CD4-positive, alpha-beta memory T cell (primary cell): ENCODE data around the gene UBR1. TPM values are rescaled to one million over a fixed set of nuclear protein-coding genes. Genes with fewer than 3 reads are reported as not detected.
A peak's percentile ranks its signal among the peaks of the same experiment; 100 is the strongest.
"Not testable (repeated sequence)": the region's sequence is repeated elsewhere in the genome, so short reads cannot be mapped to it uniquely, and the experiment has no call there.

Experiments
- CTCF ChIA-PET: fragments of 350-600 bp; sonication (Branson Sonifier 250); formaldehyde crosslinking; loops from one replicate; lab custom pipeline; 2021; ENCODE audit warnings: inconsistent platforms; ENCODE audit not compliant: partially characterized antibody; lab: Charles Lee
- POLR2A ChIA-PET: fragments of 350-600 bp; sonication (Branson Sonifier 250); formaldehyde crosslinking; loops from one replicate; lab custom pipeline; 2021; ENCODE audit not compliant: partially characterized antibody; lab: Charles Lee
- DNase-seq, 5 donors: peaks; one replicate each; pipeline versions ENCODE4 v3.0.0 to v3.0.0-alpha.2; 2020 to 2022; ENCODE audit warnings: mixed read lengths in 1 of 5
- H3K27ac ChIP-seq: one replicate; pipeline ENCODE4 v1.7.0; 2013; ENCODE audit warnings: low read depth, low read length
- H3K27me3 ChIP-seq: 2 replicates; pipeline ENCODE4 v1.7.0; 2013; ENCODE audit warnings: mild to moderate bottlenecking, low read length, moderate library complexity; ENCODE audit not compliant: insufficient read depth
- H3K36me3 ChIP-seq: 2 replicates; pipeline ENCODE4 v1.7.0; 2013; ENCODE audit warnings: mild to moderate bottlenecking, low read length, moderate library complexity; ENCODE audit not compliant: insufficient read depth
- H3K4me1 ChIP-seq: 2 replicates; pipeline ENCODE4 v1.7.0; 2013; ENCODE audit warnings: mild to moderate bottlenecking, low read length, moderate library complexity; ENCODE audit not compliant: insufficient read depth
- H3K4me3 ChIP-seq, 2 donors: one replicate each; pipeline ENCODE4 v1.7.0; 2013; ENCODE audit warnings: low read length in 2 of 2, mild to moderate bottlenecking in 1 of 2
- H3K9me3 ChIP-seq, 2 donors: one replicate each; pipeline ENCODE4 v1.7.0; 2013; ENCODE audit warnings: low read length in 2 of 2, control low read depth in 1 of 2; ENCODE audit not compliant: control insufficient read depth in 1 of 2
- H3K27ac Mint-ChIP-seq, 7 donors: one replicate each; pipeline ENCODE4 v1.8.0; 2020 to 2021; ENCODE audit warnings: mixed read lengths in 7 of 7, mild to moderate bottlenecking in 6 of 7, inconsistent platforms in 3 of 7, moderate library complexity in 3 of 7
- H3K27me3 Mint-ChIP-seq, 2 donors: one replicate each; pipeline ENCODE4 v1.8.0; 2020 to 2021; ENCODE audit warnings: mixed read lengths in 2 of 2
- H3K36me3 Mint-ChIP-seq, 2 donors: one replicate each; pipeline ENCODE4 v1.8.0; 2020 to 2021; ENCODE audit warnings: mixed read lengths in 2 of 2, inconsistent platforms in 1 of 2, mild to moderate bottlenecking in 1 of 2
- H3K4me1 Mint-ChIP-seq, 4 donors: one replicate each; pipeline ENCODE4 v1.8.0; 2020 to 2021; ENCODE audit warnings: mixed read lengths in 4 of 4, mild to moderate bottlenecking in 1 of 4
- H3K4me3 Mint-ChIP-seq, 8 donors: one replicate each; pipeline ENCODE4 v1.8.0; 2020 to 2021; ENCODE audit warnings: mixed read lengths in 8 of 8, mild to moderate bottlenecking in 7 of 8, moderate library complexity in 6 of 8, inconsistent platforms in 3 of 8
- H3K9me3 Mint-ChIP-seq, 8 donors: one replicate each; pipeline ENCODE4 v1.8.0; 2020 to 2021; ENCODE audit warnings: mixed read lengths in 8 of 8, mild to moderate bottlenecking in 5 of 8, inconsistent platforms in 3 of 8, moderate library complexity in 1 of 8
- intact Hi-C: fragments of 100-400 bp; cut with micrococcal nuclease; formaldehyde crosslinking; loops from one replicate; pipeline ENCODE4 v1.15.1; 2023
- polyA plus RNA-seq, 2 donors: library from polyadenylated mRNA; unstranded; fragments of 300-500 nt; fragmentation: Illumina TruSeq; gene quantifications; one replicate each; pipeline ENCODE4 v1.2.3, GENCODE V29; 2021
- total RNA-seq, 2 experiments: library from RNA; stranded (reverse); gene quantifications; one replicate each; pipeline ENCODE4 v1.2.3, GENCODE V29; 2021

UBR1 gene
- total and polyA plus RNA-seq, 4 experiments from 2014 or later = 12.9 to 50.6 (median 33.8) TPM

GRCh38 chr15:43128174-43128979, 22.5 kb upstream of the UBR1 start:
- H3K27me3 Mint-ChIP-seq, H3K4me3 ChIP-seq, H3K36me3 Mint-ChIP-seq, CTCF ChIA-PET, H3K4me3 Mint-ChIP-seq, H3K9me3 Mint-ChIP-seq, H3K9me3 ChIP-seq, POLR2A ChIA-PET, H3K27ac ChIP-seq, DNase-seq, H3K36me3 ChIP-seq, H3K4me1 ChIP-seq, H3K27ac Mint-ChIP-seq, intact Hi-C loops, H3K27me3 ChIP-seq: not testable (repeated sequence)
- H3K4me1 Mint-ChIP-seq = peaks cover 3 to 14% (median 8%) of the 10 kb centered on the region in 4 donors

- intact Hi-C loops = no loop called here
- H3K27ac Mint-ChIP-seq = no peak overlapping the region
- no peak for DNase-seq
- ChIA-PET POLR2A (no interaction called here), CTCF (no interaction called here)
- H3K4me1 Mint-ChIP-seq = peaks cover 5 to 14% (median 10%) of the 10 kb centered on the region in 4 donors
- no peak overlapping the region for H3K4me3 Mint-ChIP-seq
- Histone ChIP-seq H3K36me3 (no peaks in the 10 kb centered on the region), H3K27me3 (no peaks in the 10 kb centered on the region), H3K9me3 (no peaks in the 10 kb centered on the region), H3K27ac (no peak overlapping the region), H3K4me1 (peaks cover 7% of the 10 kb centered on the region), H3K4me3 (no peak overlapping the region)
- peaks cover 0 to 10% (median 5%) of the 10 kb centered on the region in 8 donors for H3K9me3 Mint-ChIP-seq
- peaks cover 0 to 9% of the 10 kb centered on the region in 2 donors for H3K36me3 Mint-ChIP-seq
- peaks cover 0 to 5% of the 10 kb centered on the region in 2 donors for H3K27me3 Mint-ChIP-seq
Measured at GRCh38 chr15:43127752-43128151, 21.9 kb upstream of the UBR1 start.

GRCh38 chr15:43126356-43126755, 20.5 kb upstream of the UBR1 start:
- Histone ChIP-seq H3K9me3 (no peaks in the 10 kb centered on the region), H3K36me3 (no peaks in the 10 kb centered on the region), H3K27me3 (no peaks in the 10 kb centered on the region), H3K4me3 (no peak overlapping the region), H3K27ac (no peak overlapping the region), H3K4me1 (peaks cover 11% of the 10 kb centered on the region)
- no peak for DNase-seq
- CTCF ChIA-PET = interaction anchor here (0.6 to 1.5 kb wide), 2 partner anchors 10 to 78 kb away, joined by 3 read pairs; no protein-coding TSS in a partner anchor
- H3K36me3 Mint-ChIP-seq = peaks cover 0 to 9% of the 10 kb centered on the region in 2 donors
- no peak overlapping the region for H3K4me3 Mint-ChIP-seq
- POLR2A ChIA-PET = no interaction called here
- peaks cover 0 to 10% (median 5%) of the 10 kb centered on the region in 8 donors for H3K9me3 Mint-ChIP-seq
- H3K27ac Mint-ChIP-seq = no peak overlapping the region
- intact Hi-C loops = no loop called here
- peaks cover 0 to 5% of the 10 kb centered on the region in 2 donors for H3K27me3 Mint-ChIP-seq
- H3K4me1 Mint-ChIP-seq = peaks cover 12 to 22% (median 14%) of the 10 kb centered on the region in 4 donors

- Histone ChIP-seq H3K36me3 (no peaks in the 10 kb centered on the region), H3K9me3 (no peaks in the 10 kb centered on the region)
Measured at GRCh38 chr15:43125100-43125661, 19.3 kb upstream of the UBR1 start.

GRCh38 chr15:43121863-43122262, 16.0 kb upstream of the UBR1 start:
- Mint-ChIP-seq H3K9me3 (no peaks in the 10 kb centered on the region), H3K36me3 (no peaks in the 10 kb centered on the region), H3K27ac (peak overlapping the region in 2 of 7 donors; percentile 98), H3K4me1 (peaks cover 12 to 17% (median 14%) of the 10 kb centered on the region in 4 donors), H3K27me3 (peaks cover 2% of the 10 kb centered on the region in 2 donors), H3K4me3 (peak overlapping the region in 6 of 8 donors; percentile 46 to 98 (median 94))
- intact Hi-C loops = no loop called here
- no peak overlapping the region for H3K27ac ChIP-seq
- DNase-seq = no peak
- ChIA-PET CTCF (interaction anchor here (1.0 to 1.5 kb wide), 3 partner anchors 10 to 71 kb away, joined by 3 to 4 read pairs (median 4); no protein-coding TSS in a partner anchor), POLR2A (interaction anchor here (1.8 to 2.1 kb wide), 2 partner anchors 12 to 15 kb away, joined by 7 to 12 read pairs; partner anchors contain the start of genes TMEM62 and UBR1)
- no peaks in the 10 kb centered on the region for H3K9me3 ChIP-seq
- peaks cover 11% of the 10 kb centered on the region for H3K4me1 ChIP-seq
- H3K36me3 ChIP-seq = no peaks in the 10 kb centered on the region
- no peaks in the 10 kb centered on the region for H3K27me3 ChIP-seq
- no peak overlapping the region for H3K4me3 ChIP-seq

More at GRCh38 chr15:43125100-43125661, 19.3 kb upstream of the UBR1 start:
- no peak for DNase-seq
- peaks cover 0 to 9% of the 10 kb centered on the region in 2 donors for H3K36me3 Mint-ChIP-seq
- peak overlapping the region in 1 of 7 donors; percentile 50 for H3K27ac Mint-ChIP-seq
- peaks cover 11% of the 10 kb centered on the region for H3K4me1 ChIP-seq
- intact Hi-C loops = no loop called here
- POLR2A ChIA-PET = no interaction called here
- peaks cover 0 to 10% (median 5%) of the 10 kb centered on the region in 8 donors for H3K9me3 Mint-ChIP-seq
- H3K4me1 Mint-ChIP-seq = peaks cover 12 to 22% (median 14%) of the 10 kb centered on the region in 4 donors
- CTCF ChIA-PET = interaction anchor here (1.5 kb wide), 1 partner anchor 79 kb away, joined by 3 read pairs; no protein-coding TSS in a partner anchor
- H3K27me3 Mint-ChIP-seq = peaks cover 0 to 5% of the 10 kb centered on the region in 2 donors
- H3K27me3 ChIP-seq = no peaks in the 10 kb centered on the region
- H3K4me3 ChIP-seq = no peak overlapping the region
- H3K4me3 Mint-ChIP-seq = peak overlapping the region in 1 of 8 donors; percentile 50
- H3K27ac ChIP-seq = no peak overlapping the region

- H3K4me1 ChIP-seq = peaks cover 11% of the 10 kb centered on the region
- no peak overlapping the region for H3K27ac ChIP-seq
- intact Hi-C loops = no loop called here
- no peaks in the 10 kb centered on the region for H3K9me3 ChIP-seq
- ChIA-PET POLR2A (interaction anchor here (1.7 kb wide), 1 partner anchor 12 kb away, joined by 4 read pairs; no protein-coding TSS in a partner anchor), CTCF (no interaction called here)
- H3K4me3 ChIP-seq = no peak overlapping the region
- H3K36me3 ChIP-seq = no peaks in the 10 kb centered on the region
- Mint-ChIP-seq H3K27me3 (peaks cover 4% of the 10 kb centered on the region in 2 donors), H3K9me3 (no peaks in the 10 kb centered on the region), H3K36me3 (no peaks in the 10 kb centered on the region), H3K4me1 (peaks cover 12 to 17% (median 14%) of the 10 kb centered on the region in 4 donors), H3K4me3 (no peak overlapping the region), H3K27ac (no peak overlapping the region)
- no peaks in the 10 kb centered on the region for H3K27me3 ChIP-seq
- DNase-seq = no peak
Measured at GRCh38 chr15:43118829-43119228, 13.0 kb upstream of the UBR1 start.

GRCh38 chr15:43118286-43118685, 12.4 kb upstream of the UBR1 start:
- Mint-ChIP-seq H3K27ac (no peak overlapping the region), H3K9me3 (no peaks in the 10 kb centered on the region), H3K4me1 (peaks cover 10 to 14% (median 12%) of the 10 kb centered on the region in 4 donors), H3K36me3 (no peaks in the 10 kb centered on the region), H3K4me3 (no peak overlapping the region), H3K27me3 (peaks cover 4% of the 10 kb centered on the region in 2 donors)
- Histone ChIP-seq H3K36me3 (no peaks in the 10 kb centered on the region), H3K4me3 (no peak overlapping the region), H3K27ac (no peak overlapping the region), H3K9me3 (no peaks in the 10 kb centered on the region), H3K27me3 (no peaks in the 10 kb centered on the region), H3K4me1 (peaks cover 11% of the 10 kb centered on the region)
- intact Hi-C loops = no loop called here
- no peak for DNase-seq
- POLR2A ChIA-PET = interaction anchor here (1.7 kb wide), 1 partner anchor 12 kb away, joined by 4 read pairs; no protein-coding TSS in a partner anchor
- CTCF ChIA-PET = no interaction called here
